Measurements from ENCODE around the gene UNC5CL.

GRCh38 chr6:40986364-40986763 is 52.7 kb downstream of the UNC5CL start:
- TF ChIP-seq, protein P1, sequence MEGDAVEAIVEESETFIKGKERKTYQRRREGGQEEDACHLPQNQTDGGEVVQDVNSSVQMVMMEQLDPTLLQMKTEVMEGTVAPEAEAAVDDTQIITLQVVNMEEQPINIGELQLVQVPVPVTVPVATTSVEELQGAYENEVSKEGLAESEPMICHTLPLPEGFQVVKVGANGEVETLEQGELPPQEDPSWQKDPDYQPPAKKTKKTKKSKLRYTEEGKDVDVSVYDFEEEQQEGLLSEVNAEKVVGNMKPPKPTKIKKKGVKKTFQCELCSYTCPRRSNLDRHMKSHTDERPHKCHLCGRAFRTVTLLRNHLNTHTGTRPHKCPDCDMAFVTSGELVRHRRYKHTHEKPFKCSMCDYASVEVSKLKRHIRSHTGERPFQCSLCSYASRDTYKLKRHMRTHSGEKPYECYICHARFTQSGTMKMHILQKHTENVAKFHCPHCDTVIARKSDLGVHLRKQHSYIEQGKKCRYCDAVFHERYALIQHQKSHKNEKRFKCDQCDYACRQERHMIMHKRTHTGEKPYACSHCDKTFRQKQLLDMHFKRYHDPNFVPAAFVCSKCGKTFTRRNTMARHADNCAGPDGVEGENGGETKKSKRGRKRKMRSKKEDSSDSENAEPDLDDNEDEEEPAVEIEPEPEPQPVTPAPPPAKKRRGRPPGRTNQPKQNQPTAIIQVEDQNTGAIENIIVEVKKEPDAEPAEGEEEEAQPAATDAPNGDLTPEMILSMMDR (optimal IDR thresholded peaks at IDR 0.05 in 1 of 3, IDR thresholded peaks at IDR 0.05 in 1 of 3, conservative IDR thresholded peaks at IDR 0.05 in 1 of 3; ENCODE audit: extremely low read depth in 1 of 3, insufficient read depth in 2 of 3, low read length in 3 of 3) = no peak
- no peak for TF ChIP-seq EZH2 (IDR thresholded peaks at IDR 0.05; ENCODE audit: low read length)

Data from keratinocyte (primary cell).